ENCODE data around the gene RASGRP1.

RASGRP1 gene

GRCh38 chr15:38535491-38536200 is 29.0 kb downstream of the RASGRP1 start:
- DNase-seq (ENCODE audit: extremely low spot score) = no peak
- TF ChIP-seq FOXA1 (IDR thresholded peaks at IDR 0.05) = no peak
- TF ChIP-seq ARNT (IDR thresholded peaks at IDR 0.05) = no peak
- TF ChIP-seq FOXK2 (IDR thresholded peaks at IDR 0.05) = no peak
- TF ChIP-seq SUZ12 (IDR thresholded peaks at IDR 0.05) = no peak
- no peak for TF ChIP-seq NFRKB (IDR thresholded peaks at IDR 0.05)
- no peak for TF ChIP-seq L3MBTL2 (conservative IDR thresholded peaks at IDR 0.05)
- TF ChIP-seq HDGF (IDR thresholded peaks at IDR 0.05; ENCODE audit: borderline replicate concordance) = no peak
- POLR2A ChIA-PET = no interaction called here
- CTCF ChIA-PET = no interaction called here

- TF ChIP-seq ELF4 (IDR thresholded peaks at IDR 0.05) (no peak), L3MBTL2 (conservative IDR thresholded peaks at IDR 0.05) (no peak), CTBP1 (IDR thresholded peaks at IDR 0.05; ENCODE audit: borderline replicate concordance) (no peak), HDGF (IDR thresholded peaks at IDR 0.05; ENCODE audit: borderline replicate concordance) (no peak)
- DNase-seq (ENCODE audit: extremely low spot score) = no peak
- POLR2A ChIA-PET = no interaction called here
- CTCF ChIA-PET = no interaction called here
These were observed 29.9 kb downstream of the RASGRP1 start for GRCh38 chr15:38534691-38535090.

- DNase-seq (ENCODE audit: extremely low spot score) = no peak
- CTCF ChIA-PET = no interaction called here
- POLR2A ChIA-PET = no interaction called here
- TF ChIP-seq PKNOX1 (IDR thresholded peaks at IDR 0.05) = no peak
- no peak for TF ChIP-seq TARDBP (IDR thresholded peaks at IDR 0.05)
- no peak for TF ChIP-seq L3MBTL2 (conservative IDR thresholded peaks at IDR 0.05)
- no peak for TF ChIP-seq ELF4 (IDR thresholded peaks at IDR 0.05)
- no peak for TF ChIP-seq LEF1 (IDR thresholded peaks at IDR 0.05; ENCODE audit: borderline replicate concordance)
- TF ChIP-seq SUZ12 (IDR thresholded peaks at IDR 0.05) = no peak
- TF ChIP-seq FOXA1 (IDR thresholded peaks at IDR 0.05) = no peak
- no peak for TF ChIP-seq CTBP1 (IDR thresholded peaks at IDR 0.05; ENCODE audit: borderline replicate concordance)
- no peak for TF ChIP-seq BHLHE40 (IDR thresholded peaks at IDR 0.05; ENCODE audit: borderline replicate concordance)
- no peak for TF ChIP-seq FOXK2 (IDR thresholded peaks at IDR 0.05)
- no peak for TF ChIP-seq SP1 (IDR thresholded peaks at IDR 0.05)
- no peak for TF ChIP-seq ARNT (IDR thresholded peaks at IDR 0.05)
- no peak for TF ChIP-seq FOXM1 (IDR thresholded peaks at IDR 0.05; ENCODE audit: borderline replicate concordance)
- TF ChIP-seq NFRKB (IDR thresholded peaks at IDR 0.05) = no peak
- no peak for TF ChIP-seq HDGF (IDR thresholded peaks at IDR 0.05; ENCODE audit: borderline replicate concordance)
- no peak for TF ChIP-seq ZNF384 (IDR thresholded peaks at IDR 0.05)
These were observed 30.7 kb downstream of the RASGRP1 start for GRCh38 chr15:38533926-38534325.

GRCh38 chr15:38533416-38533915 is 31.1 kb downstream of the RASGRP1 start:
- no peak for TF ChIP-seq ZNF384 (IDR thresholded peaks at IDR 0.05)
- TF ChIP-seq FOXM1 (IDR thresholded peaks at IDR 0.05; ENCODE audit: borderline replicate concordance) = no peak
- TF ChIP-seq FOXA1 (IDR thresholded peaks at IDR 0.05) = no peak
- TF ChIP-seq PKNOX1 (IDR thresholded peaks at IDR 0.05) = no peak
- TF ChIP-seq SP1 (IDR thresholded peaks at IDR 0.05) = no peak
- TF ChIP-seq HDGF (IDR thresholded peaks at IDR 0.05; ENCODE audit: borderline replicate concordance) = no peak
- no peak for TF ChIP-seq CTBP1 (IDR thresholded peaks at IDR 0.05; ENCODE audit: borderline replicate concordance)
- no peak for TF ChIP-seq TARDBP (IDR thresholded peaks at IDR 0.05)
- no peak for TF ChIP-seq LEF1 (IDR thresholded peaks at IDR 0.05; ENCODE audit: borderline replicate concordance)
- no peak for TF ChIP-seq NFRKB (IDR thresholded peaks at IDR 0.05)
- TF ChIP-seq SUZ12 (IDR thresholded peaks at IDR 0.05) = no peak
- no peak for TF ChIP-seq L3MBTL2 (conservative IDR thresholded peaks at IDR 0.05)
- TF ChIP-seq ELF4 (IDR thresholded peaks at IDR 0.05) = no peak
- no peak for TF ChIP-seq FOXK2 (IDR thresholded peaks at IDR 0.05)
- no peak for DNase-seq (ENCODE audit: extremely low spot score)
- CTCF ChIA-PET = no interaction called here
- POLR2A ChIA-PET = no interaction called here

GRCh38 chr15:38532728-38533127 is 31.9 kb downstream of the RASGRP1 start:
- DNase-seq (ENCODE audit: extremely low spot score) = no peak
- POLR2A ChIA-PET = no interaction called here
- TF ChIP-seq FOXA1 (IDR thresholded peaks at IDR 0.05) (no peak), BHLHE40 (IDR thresholded peaks at IDR 0.05; ENCODE audit: borderline replicate concordance) (no peak), ARNT (IDR thresholded peaks at IDR 0.05) (no peak), L3MBTL2 (conservative IDR thresholded peaks at IDR 0.05) (no peak), FOXK2 (IDR thresholded peaks at IDR 0.05) (no peak), ZNF384 (IDR thresholded peaks at IDR 0.05) (no peak), TARDBP (IDR thresholded peaks at IDR 0.05) (no peak), SP1 (IDR thresholded peaks at IDR 0.05) (no peak), NFRKB (IDR thresholded peaks at IDR 0.05) (no peak), PKNOX1 (IDR thresholded peaks at IDR 0.05) (no peak), HDGF (IDR thresholded peaks at IDR 0.05; ENCODE audit: borderline replicate concordance) (no peak), LEF1 (IDR thresholded peaks at IDR 0.05; ENCODE audit: borderline replicate concordance) (no peak), SUZ12 (IDR thresholded peaks at IDR 0.05) (no peak), CTBP1 (IDR thresholded peaks at IDR 0.05; ENCODE audit: borderline replicate concordance) (no peak)
- CTCF ChIA-PET = no interaction called here

GRCh38 chr15:38531509-38531908 is 33.1 kb downstream of the RASGRP1 start:
- CTCF ChIA-PET = no interaction called here
- POLR2A ChIA-PET = no interaction called here
- DNase-seq (ENCODE audit: extremely low spot score) = no peak
- no peak for TF ChIP-seq BHLHE40 (IDR thresholded peaks at IDR 0.05; ENCODE audit: borderline replicate concordance)
- no peak for TF ChIP-seq CTBP1 (IDR thresholded peaks at IDR 0.05; ENCODE audit: borderline replicate concordance)
- TF ChIP-seq SP1 (IDR thresholded peaks at IDR 0.05) = no peak
- TF ChIP-seq ELF4 (IDR thresholded peaks at IDR 0.05) = no peak
- TF ChIP-seq NFRKB (IDR thresholded peaks at IDR 0.05) = no peak
- no peak for TF ChIP-seq FOXA1 (IDR thresholded peaks at IDR 0.05)
- no peak for TF ChIP-seq HDGF (IDR thresholded peaks at IDR 0.05; ENCODE audit: borderline replicate concordance)
- no peak for TF ChIP-seq SUZ12 (IDR thresholded peaks at IDR 0.05)
- TF ChIP-seq ARNT (IDR thresholded peaks at IDR 0.05) = no peak
- TF ChIP-seq PKNOX1 (IDR thresholded peaks at IDR 0.05) = no peak
- no peak for TF ChIP-seq ZNF384 (IDR thresholded peaks at IDR 0.05)
- no peak for TF ChIP-seq L3MBTL2 (conservative IDR thresholded peaks at IDR 0.05)
- TF ChIP-seq FOXK2 (IDR thresholded peaks at IDR 0.05) = no peak
- no peak for TF ChIP-seq FOXM1 (IDR thresholded peaks at IDR 0.05; ENCODE audit: borderline replicate concordance)
- TF ChIP-seq LEF1 (IDR thresholded peaks at IDR 0.05; ENCODE audit: borderline replicate concordance) = no peak
- no peak for TF ChIP-seq TARDBP (IDR thresholded peaks at IDR 0.05)
